HG03135 (cell line): ENCODE data around the gene TFDP1.
A peak's percentile ranks its signal among the peaks of the same experiment; 100 is the strongest.

Experiments
- ATAC-seq: cut with Tn5 transposase; IDR thresholded peaks from one replicate; pipeline ENCODE4 v1.9.1; 2021; ENCODE audit warnings: mild to moderate bottlenecking, moderate library complexity; ENCODE audit not compliant: unreplicated experiment

The TFDP1 gene

GRCh38 chr13:113564331-113565023, 20.1 kb upstream of the TFDP1 start:
- no peak for ATAC-seq

DNA sequence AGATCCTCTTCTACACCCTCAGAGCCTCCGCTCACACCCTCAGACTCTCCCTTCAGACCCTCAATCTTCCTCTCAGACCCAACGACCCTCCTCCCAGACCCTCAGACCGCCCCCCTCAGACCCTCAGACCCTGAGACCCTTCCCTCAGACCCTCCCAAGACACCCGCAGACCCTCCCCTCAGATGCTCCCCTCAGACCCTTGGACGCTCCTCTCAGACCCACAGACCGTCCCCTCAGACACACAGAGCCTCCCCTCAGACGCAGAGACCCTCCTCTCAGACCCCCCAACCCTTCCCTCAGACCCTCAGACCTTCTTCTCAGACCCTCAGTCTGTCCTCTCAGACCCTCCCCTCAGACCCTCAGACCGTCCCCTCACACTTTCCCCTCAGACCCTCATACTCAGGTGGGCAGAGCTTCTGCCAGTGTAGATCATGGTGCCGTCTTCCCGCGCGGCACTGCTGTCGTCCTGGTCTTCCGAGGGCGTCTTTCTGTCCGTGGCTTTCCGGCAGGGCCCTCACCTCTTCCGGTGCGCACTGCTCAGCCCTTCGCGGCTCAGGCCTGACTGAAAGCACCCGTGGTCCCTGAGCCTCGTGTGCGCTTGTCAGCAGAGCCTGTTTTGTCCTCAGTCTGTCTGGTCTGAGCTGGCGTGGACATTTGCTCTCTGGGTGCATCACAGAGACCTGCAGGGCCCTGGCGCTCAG, 18.9 kb upstream of the TFDP1 start:
- ATAC-seq = no peak

DNA sequence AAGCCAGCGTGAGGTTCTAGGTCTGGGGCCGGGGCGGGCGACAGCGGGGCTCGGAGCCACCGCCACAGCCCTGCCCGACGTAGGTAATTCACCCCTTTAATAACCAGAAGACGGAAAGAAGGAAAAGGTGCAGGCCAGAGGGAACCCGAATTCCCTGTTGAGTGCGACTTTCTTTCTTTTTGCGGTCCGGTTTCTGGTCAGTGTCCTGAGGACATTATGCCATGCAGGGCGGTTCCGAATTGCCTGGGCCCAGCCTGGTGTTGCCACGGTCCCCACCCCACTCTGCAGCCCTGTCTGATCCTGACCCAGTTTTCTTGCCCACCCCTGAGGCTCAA, 18.4 kb upstream of the TFDP1 start:
- ATAC-seq = no peak

DNA sequence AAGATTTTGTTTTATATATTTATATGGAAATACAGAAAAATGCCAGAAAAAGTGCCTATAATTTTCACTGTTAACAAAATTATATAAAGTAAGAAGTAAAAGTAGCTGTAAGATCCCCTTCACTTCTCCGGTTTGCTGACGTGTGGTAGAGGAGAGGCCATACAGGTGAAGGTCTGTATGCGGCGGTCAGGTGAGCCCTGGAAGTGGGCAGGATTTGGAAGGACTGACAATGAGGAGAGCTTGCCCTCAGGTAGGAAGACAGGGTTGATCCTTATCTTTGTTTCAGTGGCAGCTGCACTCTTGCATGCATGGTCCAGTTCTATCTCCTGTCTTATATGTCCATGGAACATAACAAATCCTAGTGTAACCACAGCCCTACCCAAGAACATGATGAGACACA, 16.9 kb upstream of the TFDP1 start:
- no peak for ATAC-seq

DNA sequence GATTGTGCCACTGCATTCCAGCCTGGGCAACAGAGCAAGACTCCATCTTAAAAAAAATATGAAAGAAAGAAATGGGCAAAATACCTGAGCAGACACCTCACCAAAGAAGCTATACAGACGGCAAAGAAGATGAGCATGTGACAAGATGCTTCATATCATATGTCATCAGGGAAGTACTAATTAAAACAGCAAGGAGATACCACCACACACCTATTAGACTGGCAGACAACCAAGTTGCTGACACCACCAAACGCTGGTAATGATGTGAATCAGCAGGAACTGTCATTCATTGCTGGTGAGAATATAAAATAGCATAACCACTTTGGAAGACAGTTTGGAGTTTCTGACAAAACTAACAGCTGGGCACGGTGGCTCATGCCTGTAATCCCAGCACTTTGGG, 11.5 kb upstream of the TFDP1 start:
- no peak for ATAC-seq

DNA sequence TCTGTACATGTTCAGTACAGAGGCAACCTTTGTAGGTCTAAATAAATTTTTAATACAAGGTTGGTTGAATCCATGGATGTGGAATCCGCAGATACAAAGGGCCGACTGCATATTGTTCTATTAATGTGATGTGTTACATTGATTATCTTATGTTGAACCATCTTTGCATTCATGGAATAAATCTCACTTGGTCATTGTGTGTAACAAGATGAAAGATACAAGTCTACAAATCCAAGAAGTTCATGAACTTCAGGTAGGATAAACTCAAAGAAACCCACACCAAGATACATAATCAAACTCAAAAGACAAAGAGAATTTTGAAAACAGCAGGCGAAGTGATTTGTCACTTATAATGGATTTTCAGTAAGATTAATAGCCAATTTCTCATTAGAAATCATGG, 8.0 kb upstream of the TFDP1 start:
- ATAC-seq = no peak

DNA sequence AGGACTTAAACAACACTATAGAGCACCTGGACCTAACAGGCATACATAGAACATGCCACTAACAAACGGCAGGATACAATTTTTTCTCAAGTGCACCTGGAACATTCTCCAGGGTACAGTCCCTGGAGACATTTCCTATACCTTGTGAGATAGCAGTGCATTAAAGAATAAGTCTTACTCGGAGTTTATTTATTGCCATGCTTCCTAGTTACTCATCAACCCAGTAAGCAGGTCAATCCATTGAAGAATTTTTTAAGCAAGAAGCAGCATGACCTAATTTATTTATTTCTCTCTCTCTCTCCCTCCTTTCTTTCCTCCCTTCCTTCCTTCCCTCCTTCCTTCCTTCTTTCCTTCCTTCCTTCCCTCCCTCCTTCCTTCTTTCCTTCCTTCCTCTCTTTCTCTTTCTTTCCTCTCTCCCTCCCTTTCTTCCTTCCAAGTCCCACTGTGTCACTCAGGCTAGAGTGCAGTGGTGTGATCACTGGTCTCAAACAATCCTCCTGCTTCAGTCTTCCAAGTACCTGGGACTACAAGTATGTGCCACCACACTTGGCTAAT, 6.6 kb upstream of the TFDP1 start:
- no peak for ATAC-seq

GRCh38 chr13:113579686-113580085, 4.9 kb upstream of the TFDP1 start:
- no peak for ATAC-seq

GRCh38 chr13:113581871-113582270, 2.7 kb upstream of the TFDP1 start:
- ATAC-seq = no peak

DNA sequence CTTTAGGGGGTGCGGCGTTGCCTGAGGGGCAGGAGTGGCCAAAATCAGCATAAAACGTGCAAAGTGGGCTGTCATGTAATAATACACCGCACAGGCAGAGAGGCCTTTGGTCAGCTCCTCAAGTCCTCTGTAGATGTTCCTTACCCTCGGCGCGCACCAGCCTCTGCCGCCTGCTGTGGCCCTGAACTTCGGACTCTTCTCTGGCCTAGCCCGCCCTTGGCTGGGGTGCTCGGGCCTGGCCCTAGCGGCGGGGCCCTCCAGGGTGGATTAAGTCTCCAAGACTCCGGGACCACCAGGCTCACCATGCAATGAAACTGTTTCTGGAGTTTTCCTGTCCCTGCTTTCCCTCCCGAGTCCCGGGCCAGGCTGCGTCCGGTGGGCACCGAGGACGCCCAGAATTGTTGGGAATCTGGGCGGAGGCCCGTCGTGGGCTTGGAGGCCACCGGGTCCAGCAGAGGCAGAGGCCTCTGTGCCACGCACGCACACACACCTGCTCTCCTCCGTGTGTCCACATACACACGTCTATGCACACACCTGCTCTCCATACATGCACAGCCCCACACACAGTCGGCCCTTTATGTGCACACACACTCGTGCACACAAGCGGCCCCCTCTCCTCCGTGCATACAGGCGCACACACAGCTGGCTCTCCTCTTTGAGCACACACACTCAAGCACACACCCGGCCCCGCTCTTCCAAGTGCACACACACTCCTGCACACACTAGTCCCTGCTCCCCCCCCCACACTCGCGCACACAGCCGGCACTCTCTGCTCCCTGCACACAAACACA, 1.5 kb upstream of the TFDP1 start:
- ATAC-seq = no peak

- peak; percentile 34 for ATAC-seq
Measured at GRCh38 chr13:113584870-113585671, 518 bp downstream of the TFDP1 start.

DNA sequence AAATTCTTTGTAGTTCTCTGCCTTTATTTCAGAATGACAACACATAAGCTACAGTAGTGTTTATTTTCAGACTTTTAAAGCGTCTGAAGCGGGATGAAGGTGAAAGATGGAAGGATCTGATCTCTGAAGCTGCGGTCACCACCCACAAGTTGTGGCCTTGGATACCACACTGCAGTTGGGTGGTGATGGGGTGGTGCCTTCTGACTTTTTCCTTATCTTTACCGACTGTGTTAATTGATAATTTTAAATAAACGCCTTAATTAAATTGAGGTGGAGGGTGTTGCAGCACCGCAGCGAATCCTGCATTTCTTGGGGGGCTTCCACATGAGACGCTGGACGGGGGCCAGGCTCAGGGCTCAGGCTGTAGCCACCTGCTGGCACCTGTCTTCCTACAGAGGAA, 1.3 kb downstream of the TFDP1 start:
- no peak for ATAC-seq

DNA sequence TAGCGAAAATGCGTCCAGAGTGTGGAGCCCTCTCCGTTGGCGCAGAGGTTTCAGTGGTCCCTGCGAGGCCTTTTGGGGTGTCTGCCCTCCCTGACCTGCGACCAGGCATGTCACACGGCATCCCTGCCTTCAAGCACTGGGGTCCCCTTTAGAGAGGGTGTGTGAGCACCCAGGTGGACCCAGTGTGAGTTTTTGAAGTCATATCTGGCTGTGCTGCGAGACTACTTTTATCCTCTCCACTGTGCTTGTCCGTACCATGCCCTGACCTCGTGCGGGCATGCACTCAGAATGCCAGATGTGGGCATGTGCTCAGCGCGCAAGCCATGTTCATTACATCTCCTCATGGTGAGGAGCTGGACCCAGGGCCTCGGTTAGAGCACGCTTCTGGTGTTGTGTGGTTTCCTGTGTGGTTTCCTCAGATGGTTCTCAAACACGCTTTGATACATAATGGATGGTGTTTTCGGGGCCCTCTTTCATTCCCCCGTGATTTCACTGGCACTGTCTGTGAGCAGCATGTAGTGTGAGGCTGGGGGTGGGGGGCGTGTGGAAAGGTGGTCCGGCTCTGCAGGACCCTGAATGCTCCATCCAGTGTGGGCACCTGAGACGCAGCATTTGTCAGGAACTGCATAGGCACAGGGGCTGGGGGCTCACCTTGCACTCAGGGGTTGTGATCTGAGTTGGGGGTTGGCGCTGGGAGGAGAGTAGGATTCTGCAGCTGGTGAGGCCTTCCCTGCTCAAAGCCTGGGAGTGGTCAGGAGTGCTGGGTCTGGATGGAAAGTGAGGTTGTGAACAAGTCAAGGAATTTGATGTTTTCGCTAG, 2.3 kb downstream of the TFDP1 start:
- ATAC-seq = no peak

DNA sequence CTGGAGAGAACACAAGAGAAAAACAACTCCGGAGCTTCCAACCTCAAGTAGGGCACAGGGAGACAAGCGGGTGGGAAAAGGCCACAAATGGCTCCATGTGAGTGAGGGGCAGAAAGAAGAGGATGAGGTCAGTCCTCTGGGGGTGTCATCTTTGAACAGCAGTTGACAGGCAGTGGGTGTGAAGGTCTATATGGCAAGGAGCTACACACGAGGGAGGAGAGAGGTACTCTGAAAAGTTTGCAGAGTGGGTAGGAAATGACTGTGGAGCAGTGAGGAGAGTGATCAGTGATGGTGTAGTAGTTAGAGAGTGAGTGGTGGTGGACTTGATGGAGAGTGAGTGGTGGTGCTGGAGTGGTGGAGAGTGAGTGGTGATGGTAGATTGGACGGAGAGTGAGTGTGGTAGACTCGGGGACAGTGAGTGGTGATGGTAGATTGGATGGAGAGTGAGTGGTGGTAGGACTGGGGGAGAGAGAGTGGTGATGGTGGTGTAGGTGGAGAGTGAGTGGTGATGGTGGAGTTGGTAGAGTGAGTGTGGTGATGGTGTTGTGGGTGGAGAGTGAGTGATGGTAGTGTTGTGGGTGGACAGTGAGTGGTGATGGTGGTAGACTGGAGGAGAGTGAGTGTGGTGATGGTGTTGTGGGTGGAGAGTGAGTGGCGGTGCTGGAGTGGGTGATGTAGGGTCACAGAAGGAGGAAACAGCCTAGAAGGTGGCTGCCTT, 4.0 kb downstream of the TFDP1 start:
- ATAC-seq = no peak

GRCh38 chr13:113589251-113589960, 4.9 kb downstream of the TFDP1 start:
- no peak for ATAC-seq

DNA sequence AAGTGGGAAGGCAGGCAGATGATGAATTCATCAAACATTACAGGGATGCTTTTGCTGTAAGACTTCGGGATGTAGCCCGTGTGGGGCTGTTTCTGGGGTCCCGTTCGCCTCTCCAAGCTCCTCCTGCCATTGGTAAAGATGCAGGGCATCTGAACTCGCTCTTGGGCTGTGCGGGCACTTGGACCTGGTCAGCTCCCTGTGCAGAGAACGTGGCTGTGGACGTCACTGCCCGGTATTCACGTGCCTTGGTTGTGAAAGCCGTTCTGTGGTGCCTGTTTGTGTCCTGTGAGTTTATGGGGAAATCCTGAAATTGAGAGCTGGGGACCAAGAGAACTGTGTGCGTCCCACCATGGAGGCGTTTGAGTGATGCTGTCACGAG, 5.4 kb downstream of the TFDP1 start:
- ATAC-seq = no peak

GRCh38 chr13:113591750-113592149, 7.2 kb downstream of the TFDP1 start:
- ATAC-seq = no peak

DNA sequence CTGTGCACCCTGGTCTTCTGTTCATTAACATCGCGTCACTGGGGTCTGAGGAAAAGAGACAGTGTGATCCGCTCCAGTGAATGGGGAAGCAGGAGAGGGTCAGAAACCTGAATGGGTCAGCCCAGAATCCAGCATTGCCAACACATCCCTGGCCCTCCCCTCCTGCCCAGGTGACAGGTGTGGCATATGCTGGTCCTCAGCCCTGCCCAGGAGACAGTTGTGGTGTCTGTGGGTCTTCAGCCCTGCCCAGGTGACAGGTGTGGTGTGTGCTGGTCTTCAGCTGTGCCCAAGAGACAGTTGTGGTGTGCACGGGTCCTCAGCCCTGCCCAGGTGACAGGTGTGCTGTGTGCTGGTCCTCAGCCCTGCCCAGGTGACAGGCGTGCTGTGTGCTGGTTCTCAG, 8.0 kb downstream of the TFDP1 start:
- no peak for ATAC-seq
